Measurements from ENCODE around the gene FOS. TPM values are rescaled to one million over a fixed set of nuclear protein-coding genes. Genes with fewer than 3 reads are reported as not detected.

The FOS gene
- total and polyA plus RNA-seq, 12 donors: 47.9 to 393 (median 118) TPM

GRCh38 chr14:75262641-75263040, 16.0 kb upstream of the FOS start:
- 82 to 96% (median 88%) methylated on average over 2 of the region's 2 CpGs for WGBS, 4 donors
- Histone ChIP-seq H3K36me3 (replicated peaks in 1 of 2) (no peaks in the 10 kb centered on the region), H3K4me1 (replicated peaks in 1 of 2) (peaks cover 13 to 19% of the 10 kb centered on the region in 2 donors), H3K27me3 (no peaks in the 10 kb centered on the region), H3K27ac (no peak overlapping the region), H3K4me3 (no peak overlapping the region), H3K9me3 (replicated peaks in 1 of 3) (no peaks in the 10 kb centered on the region)
- TF ChIP-seq POLR2A (IDR thresholded peaks at IDR 0.05) (no peak), CTCF (IDR thresholded peaks at IDR 0.05) (no peak)
- intact Hi-C loops (cut with DNase I): no loop called here
- no peak for DNase-seq

- Histone ChIP-seq H3K4me3 (no peak overlapping the region), H3K4me1 (replicated peaks in 1 of 2) (peaks cover 5 to 10% of the 10 kb centered on the region in 2 donors), H3K27ac (no peak overlapping the region), H3K36me3 (replicated peaks in 1 of 2) (no peaks in the 10 kb centered on the region), H3K27me3 (no peaks in the 10 kb centered on the region), H3K9me3 (replicated peaks in 1 of 3) (no peaks in the 10 kb centered on the region)
- intact Hi-C loops (cut with DNase I): no loop called here
- DNase-seq: no peak
- TF ChIP-seq CTCF (IDR thresholded peaks at IDR 0.05) (no peak), POLR2A (IDR thresholded peaks at IDR 0.05) (no peak)
- 91 to 100% (median 94%) methylated on average over 2 to 3 of the region's 3 CpGs for WGBS, 4 donors
Measured at GRCh38 chr14:75264036-75264435, 14.6 kb upstream of the FOS start.

GRCh38 chr14:75267141-75267721, 11.4 kb upstream of the FOS start:
- Histone ChIP-seq H3K9me3 (replicated peaks in 1 of 3) (no peaks in the 10 kb centered on the region), H3K36me3 (replicated peaks in 1 of 2) (no peaks in the 10 kb centered on the region), H3K27me3 (no peaks in the 10 kb centered on the region), H3K4me1 (replicated peaks in 1 of 2) (no peaks in the 10 kb centered on the region), H3K27ac (peak overlapping the region in 2 of 5 donors; percentile 63 to 78), H3K4me3 (no peak overlapping the region)
- TF ChIP-seq POLR2A (IDR thresholded peaks at IDR 0.05) (no peak), CTCF (IDR thresholded peaks at IDR 0.05) (no peak)
- no peak for DNase-seq
- 67 to 71% (median 67%) methylated on average over 3 of the region's 3 CpGs for WGBS, 4 donors
- intact Hi-C loops (cut with DNase I): no loop called here

GRCh38 chr14:75268633-75269550, 9.7 kb upstream of the FOS start:
- WGBS, 4 donors: 78 to 84% (median 82%) methylated on average over 7 of the region's 7 CpGs

More at GRCh38 chr14:75268633-75269550, 9.7 kb upstream of the FOS start:
- Histone ChIP-seq H3K4me1 (replicated peaks in 1 of 2) (peaks cover 8 to 10% of the 10 kb centered on the region in 2 donors), H3K4me3 (no peak overlapping the region), H3K36me3 (replicated peaks in 1 of 2) (no peaks in the 10 kb centered on the region), H3K27me3 (no peaks in the 10 kb centered on the region), H3K9me3 (replicated peaks in 1 of 3) (no peaks in the 10 kb centered on the region), H3K27ac (peak overlapping the region in 1 of 5 donors; percentile 3)
- TF ChIP-seq POLR2A (IDR thresholded peaks at IDR 0.05) (no peak), CTCF (IDR thresholded peaks at IDR 0.05) (no peak)
- DNase-seq: no peak
- intact Hi-C loops (cut with DNase I): no loop called here
